Skeletal muscle satellite cell (primary cell): ENCODE data around the gene NLGN1.
"Not testable (repeated sequence)": the region's sequence is repeated elsewhere in the genome, so short reads cannot be mapped to it uniquely, and the experiment has no call there.

Experiments used
- H3K27me3 ChIP-seq: 2 replicates; pipeline ENCODE4 v1.7.0; 2013; ENCODE audit warnings: low read length; ENCODE audit not compliant: control insufficient read depth, insufficient read depth
- H3K36me3 ChIP-seq: 2 replicates; pipeline ENCODE4 v1.7.0; 2013; ENCODE audit warnings: mild to moderate bottlenecking, control low read depth, low read length; ENCODE audit not compliant: insufficient read depth
- H3K4me1 ChIP-seq: 2 replicates; pipeline ENCODE4 v1.7.0; 2013; ENCODE audit warnings: low read length; ENCODE audit not compliant: control insufficient read depth, insufficient read depth
- H3K4me2 ChIP-seq: 2 replicates; pipeline ENCODE4 v1.7.0; 2013; ENCODE audit warnings: mild to moderate bottlenecking, low read length
- H3K4me3 ChIP-seq: 2 replicates; pipeline ENCODE4 v1.7.0; 2013; ENCODE audit warnings: low read length
- H3K9ac ChIP-seq: 2 replicates; pipeline ENCODE4 v1.7.0; 2013; ENCODE audit warnings: mild to moderate bottlenecking, low read depth, low read length, moderate library complexity
- H3K9me3 ChIP-seq: replicated peaks from 2 replicates; pipeline ENCODE4 v1.7.0; 2013; ENCODE audit warnings: mild to moderate bottlenecking, control low read depth, low read length

NLGN1 gene

GRCh38 chr3:173583496-173583895 lies 186.0 kb downstream of the NLGN1 start:
- H3K4me2 ChIP-seq, result no peak overlapping the region
- no peaks in the 10 kb centered on the region for H3K36me3 ChIP-seq
- no peak overlapping the region for H3K9ac ChIP-seq
- no peak overlapping the region for H3K4me3 ChIP-seq
- H3K9me3 ChIP-seq, result no peaks in the 10 kb centered on the region
- no peaks in the 10 kb centered on the region for H3K27me3 ChIP-seq
- H3K4me1 ChIP-seq, result no peaks in the 10 kb centered on the region

GRCh38 chr3:173584093-173584837 lies 186.7 kb downstream of the NLGN1 start:
- H3K27me3 ChIP-seq, result no peaks in the 10 kb centered on the region
- no peaks in the 10 kb centered on the region for H3K9me3 ChIP-seq
- peak overlapping the region; percentile 35 for H3K9ac ChIP-seq
- H3K4me1 ChIP-seq, result no peaks in the 10 kb centered on the region
- H3K4me2 ChIP-seq, result peak overlapping the region; percentile 84
- peak overlapping the region; percentile 69 for H3K4me3 ChIP-seq
- no peaks in the 10 kb centered on the region for H3K36me3 ChIP-seq

DNA sequence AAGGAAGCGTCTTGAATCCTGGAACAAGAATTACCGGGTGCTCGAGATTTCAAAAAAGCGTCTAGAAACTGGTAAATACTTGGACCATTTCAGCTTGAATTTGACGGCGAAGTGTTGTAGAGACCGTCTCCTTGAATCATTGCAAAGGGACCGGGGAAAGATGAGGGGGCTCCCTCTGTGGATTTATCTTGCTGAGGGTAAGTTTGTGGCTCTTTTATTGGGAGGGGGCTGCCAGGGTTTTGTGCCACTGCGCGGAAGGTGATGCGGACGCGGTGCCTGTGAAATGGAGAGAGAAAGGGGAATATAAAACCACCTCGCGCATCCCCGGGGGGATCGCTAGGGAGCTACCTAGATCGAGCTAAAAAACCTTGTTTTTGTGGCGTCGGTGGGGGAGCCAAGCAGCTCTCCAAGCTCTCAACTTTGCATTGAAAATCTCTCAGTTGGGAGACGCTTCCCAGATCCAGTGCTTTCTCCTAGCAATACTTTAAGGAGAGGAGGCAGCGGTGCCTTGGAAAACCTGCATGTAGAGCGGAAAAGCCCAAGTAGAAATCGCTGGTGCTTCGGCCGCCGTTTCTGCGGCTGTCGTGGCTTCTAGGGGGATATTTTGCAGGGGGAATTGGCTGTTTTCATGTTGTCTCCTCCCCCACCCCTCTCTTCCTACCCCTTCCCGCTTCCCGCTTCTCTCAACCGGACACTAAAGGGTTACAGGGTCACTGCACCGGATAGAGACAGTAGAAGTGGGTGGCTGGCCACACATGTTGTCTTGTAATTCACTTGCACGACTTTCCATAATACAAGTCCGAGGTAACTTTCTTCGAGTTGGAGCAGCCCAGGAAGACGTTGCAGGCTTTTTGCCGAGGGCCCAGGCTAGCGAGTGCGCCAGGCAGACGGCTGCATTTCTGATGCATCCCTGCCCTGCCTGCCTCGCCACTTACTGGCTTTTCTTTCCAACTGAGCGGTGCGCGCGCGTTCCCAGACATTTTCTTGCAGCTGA lies 187.6 kb downstream of the NLGN1 start:
- H3K9me3 ChIP-seq, result no peaks in the 10 kb centered on the region
- no peaks in the 10 kb centered on the region for H3K4me1 ChIP-seq
- H3K27me3 ChIP-seq, result no peaks in the 10 kb centered on the region
- no peaks in the 10 kb centered on the region for H3K36me3 ChIP-seq
- peak overlapping the region; percentile 35 for H3K9ac ChIP-seq
- peak overlapping the region; percentile 69 for H3K4me3 ChIP-seq
- peak overlapping the region; percentile 84 for H3K4me2 ChIP-seq

DNA sequence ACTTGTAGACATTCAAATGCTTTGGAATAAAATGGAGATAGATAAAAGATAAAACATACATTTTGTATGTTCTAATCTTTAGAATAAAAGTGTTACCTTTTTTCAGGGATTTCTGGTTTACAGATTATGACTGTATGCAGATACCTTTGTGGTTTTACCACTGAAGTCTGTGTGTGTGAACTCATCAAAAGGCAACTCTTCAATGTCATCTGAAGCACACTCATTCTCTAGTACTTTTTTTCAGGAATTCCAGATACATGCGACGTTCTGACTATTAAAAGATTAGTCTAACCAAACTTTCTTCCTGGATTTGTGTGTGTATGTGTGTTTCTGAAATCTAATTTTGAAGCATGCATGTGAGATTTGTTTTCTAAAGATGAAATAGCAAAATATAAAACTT lies 188.6 kb downstream of the NLGN1 start:
- Histone ChIP-seq H3K4me3 (no peak overlapping the region), H3K27me3 (no peaks in the 10 kb centered on the region), H3K4me2 (no peak overlapping the region), H3K4me1 (no peaks in the 10 kb centered on the region), H3K36me3 (no peaks in the 10 kb centered on the region), H3K9me3 (no peaks in the 10 kb centered on the region), H3K9ac (no peak overlapping the region)

- no peaks in the 10 kb centered on the region for H3K4me1 ChIP-seq
- H3K9me3 ChIP-seq, result no peaks in the 10 kb centered on the region
- H3K9ac ChIP-seq, result no peak overlapping the region
- H3K36me3 ChIP-seq, result no peaks in the 10 kb centered on the region
- H3K4me3 ChIP-seq, result no peak overlapping the region
- no peak overlapping the region for H3K4me2 ChIP-seq
- H3K27me3 ChIP-seq, result no peaks in the 10 kb centered on the region
These were observed 189.5 kb downstream of the NLGN1 start for GRCh38 chr3:173587055-173587454.

- H3K4me3 ChIP-seq, result no peak overlapping the region
- no peaks in the 10 kb centered on the region for H3K27me3 ChIP-seq
- H3K9ac ChIP-seq, result no peak overlapping the region
- H3K36me3 ChIP-seq, result no peaks in the 10 kb centered on the region
- H3K9me3 ChIP-seq, result no peaks in the 10 kb centered on the region
- H3K4me2 ChIP-seq, result no peak overlapping the region
- H3K4me1 ChIP-seq, result no peaks in the 10 kb centered on the region
These were observed 191.0 kb downstream of the NLGN1 start for GRCh38 chr3:173588556-173588955.

DNA sequence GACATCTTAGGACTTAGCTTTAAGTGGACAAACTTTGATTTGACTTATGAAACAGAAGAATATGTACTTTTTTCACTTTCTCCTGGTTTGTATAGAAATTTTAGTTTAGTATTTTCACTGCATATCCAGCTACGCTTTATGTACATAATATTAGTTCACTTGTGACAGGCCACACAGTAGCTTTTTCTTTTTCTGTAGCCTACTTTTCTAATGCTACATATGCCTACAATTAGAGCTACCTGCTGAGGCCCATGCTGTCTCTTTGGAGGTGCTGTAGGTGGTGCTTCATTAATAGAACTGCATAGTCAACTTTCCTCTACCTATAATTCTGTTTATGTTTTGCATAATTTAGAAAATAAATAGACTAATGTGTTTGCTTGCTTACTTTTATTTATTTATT lies 191.6 kb downstream of the NLGN1 start:
- Histone ChIP-seq H3K27me3 (no peaks in the 10 kb centered on the region), H3K9me3 (no peaks in the 10 kb centered on the region), H3K4me1 (no peaks in the 10 kb centered on the region), H3K9ac (no peak overlapping the region), H3K4me2 (no peak overlapping the region), H3K4me3 (no peak overlapping the region), H3K36me3 (no peaks in the 10 kb centered on the region)

DNA sequence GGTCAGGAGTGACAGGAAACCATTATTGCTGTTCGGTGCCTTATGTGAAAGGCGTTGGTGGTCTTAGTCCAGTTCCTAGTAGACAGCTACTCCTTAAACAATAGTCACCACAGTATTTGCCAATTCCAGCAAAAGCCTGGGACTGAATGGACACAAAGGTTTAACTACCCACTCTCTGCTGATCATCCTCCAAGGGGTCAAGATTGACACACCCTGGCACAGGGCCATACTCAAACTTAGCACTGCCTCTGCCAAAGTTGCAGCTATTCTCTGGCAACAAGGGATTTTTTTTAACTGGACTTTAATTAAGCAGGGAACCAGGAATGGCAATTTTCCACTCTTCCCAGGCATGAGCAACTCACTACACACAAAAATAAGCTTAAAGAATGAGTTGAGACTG lies 193.9 kb downstream of the NLGN1 start:
- Histone ChIP-seq H3K9me3 (no peaks in the 10 kb centered on the region), H3K36me3 (no peaks in the 10 kb centered on the region), H3K4me3 (no peak overlapping the region), H3K9ac (no peak overlapping the region), H3K4me1 (no peaks in the 10 kb centered on the region), H3K4me2 (no peak overlapping the region), H3K27me3 (no peaks in the 10 kb centered on the region)

DNA sequence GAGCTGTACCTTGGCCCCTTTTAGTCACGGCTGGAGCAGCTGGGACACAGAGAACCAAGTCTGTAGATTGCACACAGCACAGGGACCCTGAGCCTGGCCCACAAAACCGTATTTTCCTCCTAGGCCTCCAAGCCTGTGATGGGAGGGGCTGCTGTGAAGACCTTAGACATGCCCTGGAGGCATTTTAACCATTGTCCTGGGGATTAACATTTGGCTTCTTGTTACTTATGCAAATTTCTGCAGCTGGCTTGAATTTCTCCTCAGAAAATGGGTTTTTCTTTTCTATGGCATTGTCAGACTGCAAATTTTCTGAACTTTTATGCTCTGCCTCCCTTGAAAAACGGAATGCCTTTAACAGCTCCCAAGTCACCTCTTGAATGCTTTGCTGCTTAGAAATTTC lies 197.3 kb downstream of the NLGN1 start:
- H3K9me3 ChIP-seq, H3K4me3 ChIP-seq, H3K9ac ChIP-seq, H3K27me3 ChIP-seq, H3K4me2 ChIP-seq, H3K36me3 ChIP-seq, H3K4me1 ChIP-seq: not testable (repeated sequence)

GRCh38 chr3:173599673-173600072 lies 202.1 kb downstream of the NLGN1 start:
- Histone ChIP-seq H3K9ac (no peak overlapping the region), H3K4me2 (peak overlapping the region; percentile 3), H3K36me3 (no peaks in the 10 kb centered on the region), H3K4me1 (peaks cover 4% of the 10 kb centered on the region), H3K9me3 (no peaks in the 10 kb centered on the region), H3K4me3 (no peak overlapping the region), H3K27me3 (no peaks in the 10 kb centered on the region)

DNA sequence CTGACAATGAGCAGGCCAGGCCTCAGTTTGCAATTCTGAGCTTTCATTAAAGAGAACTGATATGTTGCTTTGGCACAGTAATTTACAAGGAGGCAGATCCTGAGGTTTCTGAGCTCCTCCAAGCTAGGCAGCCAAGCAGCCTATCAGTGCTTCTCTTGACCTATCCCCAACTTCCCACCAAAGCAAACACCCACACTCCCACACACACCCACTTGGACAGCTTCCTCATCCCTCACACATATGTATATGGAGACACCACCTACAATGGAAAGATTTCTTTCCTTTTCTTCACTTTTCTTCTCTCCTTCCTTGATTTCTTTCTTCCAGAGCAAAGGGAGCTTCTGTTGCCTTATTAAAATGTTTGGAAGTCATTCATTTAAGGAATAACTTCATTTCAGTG lies 217.0 kb downstream of the NLGN1 start:
- Histone ChIP-seq H3K36me3 (no peaks in the 10 kb centered on the region), H3K9ac (no peak overlapping the region), H3K27me3 (no peaks in the 10 kb centered on the region), H3K4me3 (no peak overlapping the region), H3K4me2 (no peak overlapping the region), H3K4me1 (no peaks in the 10 kb centered on the region), H3K9me3 (no peaks in the 10 kb centered on the region)
